Kidney (tissue), 14 donors: ENCODE results near the gene MAEA. TPM values are rescaled to one million over a fixed set of nuclear protein-coding genes. Genes with fewer than 3 reads are reported as not detected.

ENCODE experiments used
- DNase-seq, 5 donors: peaks; one replicate each; pipeline ENCODE4 v3.0.0-alpha.2; 2013 to 2020
- FAIRE-seq: peaks from 2 replicates; lab custom pipeline; 2012; peaks lifted over from hg19 to GRCh38; lab: Jason Lieb, UNC
- H3K27ac ChIP-seq, 2 donors: one replicate each; pipeline ENCODE4 v1.7.0; 2013; ENCODE audit warnings: low read depth in 2 of 2, low read length in 2 of 2, inconsistent platforms in 1 of 2
- H3K27me3 ChIP-seq: one replicate; pipeline ENCODE4 v1.7.1; 2013; ENCODE audit warnings: low read length, inconsistent platforms; ENCODE audit not compliant: control insufficient read depth, insufficient read depth
- H3K36me3 ChIP-seq, 3 donors: one replicate each; pipeline versions ENCODE4 v1.7.0 to v1.7.1; 2013; ENCODE audit warnings: low read length in 3 of 3, control low read depth in 1 of 3, inconsistent platforms in 1 of 3; ENCODE audit not compliant: insufficient read depth in 3 of 3, control insufficient read depth in 2 of 3
- H3K4me1 ChIP-seq, 3 donors: one replicate each; pipeline versions ENCODE4 v1.7.0 to v1.7.1; 2013; ENCODE audit warnings: low read length in 3 of 3, inconsistent platforms in 1 of 3, low read depth in 1 of 3; ENCODE audit not compliant: control insufficient read depth in 2 of 3, insufficient read depth in 2 of 3
- H3K4me3 ChIP-seq, 3 donors: one replicate each; pipeline versions ENCODE4 v1.7.0 to v1.8.1; 2013; ENCODE audit warnings: low read length in 3 of 3, control low read depth in 1 of 3, inconsistent platforms in 1 of 3
- H3K9ac ChIP-seq, 3 donors: one replicate each; pipeline versions ENCODE4 v1.7.0 to v1.7.1; 2013; ENCODE audit warnings: low read length in 3 of 3, control low read depth in 1 of 3, inconsistent platforms in 1 of 3
- H3K9me3 ChIP-seq, 3 donors: one replicate each; pipeline versions ENCODE4 v1.7.0 to v1.7.1; 2013; ENCODE audit warnings: low read length in 3 of 3, control low read depth in 1 of 3, inconsistent platforms in 1 of 3; ENCODE audit not compliant: control insufficient read depth in 2 of 3, insufficient read depth in 1 of 3
- CTCF ChIP-seq: IDR thresholded peaks from 3 replicates; pipeline ENCODE4 v1.5.1; 2012; ENCODE audit warnings: mild to moderate bottlenecking, moderate library complexity, borderline replicate concordance; ENCODE audit not compliant: insufficient read depth; ENCODE audit errors: extremely low read depth
- intact Hi-C: fragments of 100-400 bp; cut with DNase I; formaldehyde crosslinking; loops from one replicate; pipeline ENCODE4 v1.11.1; 2022
- polyA plus RNA-seq: library from polyadenylated mRNA; stranded (reverse); fragments of 350-450 nt; fragmentation: Illumina TruSeq; extraction: RNeasy Lipid Tissue Mini Kit (QIAGEN cat#74804); gene quantifications from one replicate; pipeline ENCODE4 v1.2.3, GENCODE V29; 2014; ENCODE audit warnings: low read depth, low replicate concordance; ENCODE audit not compliant: insufficient read depth
- total RNA-seq: library from RNA; stranded (reverse); fragmentation: NEBNext Ultra II Directional; extraction: Animal tissue kit (Norgen Biotek cat#: 25700); gene quantifications from one replicate; pipeline ENCODE4 v1.2.1, GENCODE V29; 2021
- donor health status: control.
- donor health status: control.
- donor health status: control.
- donor health status: control.
- donor health status: control.
- donor health status: DM: yes; HTN: yes; CAD: no.
- donor health status: Normal renal cell carcinoma (clear cell type).

Gene MAEA
- total and polyA plus RNA-seq, 2 donors from 2014 or later = 65.0 to 75.2 TPM

GRCh38 chr4:1328267-1329155 lies 38.8 kb downstream of the MAEA start:
- no peak overlapping the region for H3K9ac ChIP-seq
- H3K4me1 ChIP-seq = peaks cover 0 to 14% (median 0%) of the 10 kb centered on the region in 3 donors
- H3K27ac ChIP-seq = no peak overlapping the region
- no peak for TF ChIP-seq CTCF
- no peak overlapping the region for H3K4me3 ChIP-seq
- no peak for FAIRE-seq
- no peaks in the 10 kb centered on the region for H3K27me3 ChIP-seq
- H3K9me3 ChIP-seq = peaks cover 0 to 2% (median 0%) of the 10 kb centered on the region in 3 donors
- DNase-seq = peak in 1 of 5 donors; percentile 69
- H3K36me3 ChIP-seq = peaks cover 6 to 23% (median 11%) of the 10 kb centered on the region in 3 donors
- intact Hi-C loops = no loop called here

- DNase-seq (peak in 1 of 5 donors; percentile 91), FAIRE-seq (no peak)
- H3K4me1 ChIP-seq = peaks cover 0 to 14% (median 0%) of the 10 kb centered on the region in 3 donors
- no peak overlapping the region for H3K4me3 ChIP-seq
- intact Hi-C loops = no loop called here
- H3K9me3 ChIP-seq = no peaks in the 10 kb centered on the region
- no peak for TF ChIP-seq CTCF
- no peak overlapping the region for H3K9ac ChIP-seq
- peaks cover 0 to 19% (median 5%) of the 10 kb centered on the region in 3 donors for H3K36me3 ChIP-seq
- H3K27ac ChIP-seq = peak overlapping the region; percentile 14 to 32
- H3K27me3 ChIP-seq = no peaks in the 10 kb centered on the region
Measured at GRCh38 chr4:1329408-1330371, 40.0 kb downstream of the MAEA start.

GRCh38 chr4:1330761-1331590 lies 41.3 kb downstream of the MAEA start:
- Histone ChIP-seq H3K9me3 (no peaks in the 10 kb centered on the region), H3K4me1 (peaks cover 0 to 14% (median 0%) of the 10 kb centered on the region in 3 donors), H3K27ac (no peak overlapping the region), H3K4me3 (no peak overlapping the region), H3K9ac (no peak overlapping the region), H3K36me3 (peaks cover 3 to 14% (median 6%) of the 10 kb centered on the region in 3 donors), H3K27me3 (no peaks in the 10 kb centered on the region)
- TF ChIP-seq CTCF = no peak
- intact Hi-C loops = no loop called here
- FAIRE-seq (no peak), DNase-seq (peak in 1 of 5 donors; percentile 66)
